Subcutaneous abdominal adipose tissue (tissue), 5 donors: ENCODE measurements around the gene RFX5.
A peak's percentile ranks its signal among the peaks of the same experiment; 100 is the strongest.

Experiments
- H3K27ac ChIP-seq: one replicate; pipeline ENCODE4 v1.7.0; 2013; ENCODE audit warnings: low read depth, mild to moderate bottlenecking, inconsistent platforms, low read length, moderate library complexity
- H3K27me3 ChIP-seq, 5 donors: one replicate each; pipeline ENCODE4 v1.7.0; 2013; ENCODE audit warnings: low read length in 5 of 5, inconsistent platforms in 1 of 5; ENCODE audit not compliant: control insufficient read depth in 5 of 5, insufficient read depth in 4 of 5
- H3K36me3 ChIP-seq, 5 donors: one replicate each; pipeline ENCODE4 v1.7.0; 2013; ENCODE audit warnings: low read length in 5 of 5; ENCODE audit not compliant: control insufficient read depth in 5 of 5, insufficient read depth in 5 of 5
- H3K4me1 ChIP-seq, 5 donors: one replicate each; pipeline ENCODE4 v1.7.0; 2013; ENCODE audit warnings: low read length in 5 of 5, mild to moderate bottlenecking in 3 of 5, moderate library complexity in 1 of 5; ENCODE audit not compliant: control insufficient read depth in 5 of 5, insufficient read depth in 5 of 5
- H3K4me3 ChIP-seq, 5 donors: one replicate each; pipeline ENCODE4 v1.7.0; 2013; ENCODE audit warnings: low read length in 5 of 5, low read depth in 1 of 5
- H3K9ac ChIP-seq, 5 donors: one replicate each; pipeline ENCODE4 v1.7.0; 2013; ENCODE audit warnings: low read length in 5 of 5, mild to moderate bottlenecking in 4 of 5, moderate library complexity in 3 of 5
- H3K9me3 ChIP-seq, 5 donors: one replicate each; pipeline ENCODE4 v1.7.0; 2013; ENCODE audit warnings: low read length in 5 of 5; ENCODE audit not compliant: control insufficient read depth in 5 of 5
- donor health status: healthy.
- donor health status: healthy.
- donor health status: healthy.
- donor health status: healthy.
- donor health status: healthy.

RFX5 gene

GRCh38 chr1:151342569-151342968 is 4.5 kb downstream of the RFX5 start:
- H3K9ac ChIP-seq = no peak overlapping the region
- no peak overlapping the region for H3K4me3 ChIP-seq

GRCh38 chr1:151342021-151342420 is 5.0 kb downstream of the RFX5 start:
- Histone ChIP-seq H3K4me3 (no peak overlapping the region), H3K9me3 (no peaks in the 10 kb centered on the region), H3K9ac (no peak overlapping the region), H3K27ac (no peak overlapping the region), H3K27me3 (no peaks in the 10 kb centered on the region), H3K4me1 (peaks cover 8 to 19% (median 18%) of the 10 kb centered on the region in 5 donors), H3K36me3 (peaks cover 0 to 37% (median 27%) of the 10 kb centered on the region in 5 donors)

More at GRCh38 chr1:151342569-151342968, 4.5 kb downstream of the RFX5 start:
- Histone ChIP-seq H3K4me1 (peaks cover 10 to 21% (median 20%) of the 10 kb centered on the region in 5 donors), H3K36me3 (peaks cover 0 to 37% (median 27%) of the 10 kb centered on the region in 5 donors), H3K9me3 (no peaks in the 10 kb centered on the region), H3K27ac (no peak overlapping the region), H3K27me3 (no peaks in the 10 kb centered on the region)

DNA sequence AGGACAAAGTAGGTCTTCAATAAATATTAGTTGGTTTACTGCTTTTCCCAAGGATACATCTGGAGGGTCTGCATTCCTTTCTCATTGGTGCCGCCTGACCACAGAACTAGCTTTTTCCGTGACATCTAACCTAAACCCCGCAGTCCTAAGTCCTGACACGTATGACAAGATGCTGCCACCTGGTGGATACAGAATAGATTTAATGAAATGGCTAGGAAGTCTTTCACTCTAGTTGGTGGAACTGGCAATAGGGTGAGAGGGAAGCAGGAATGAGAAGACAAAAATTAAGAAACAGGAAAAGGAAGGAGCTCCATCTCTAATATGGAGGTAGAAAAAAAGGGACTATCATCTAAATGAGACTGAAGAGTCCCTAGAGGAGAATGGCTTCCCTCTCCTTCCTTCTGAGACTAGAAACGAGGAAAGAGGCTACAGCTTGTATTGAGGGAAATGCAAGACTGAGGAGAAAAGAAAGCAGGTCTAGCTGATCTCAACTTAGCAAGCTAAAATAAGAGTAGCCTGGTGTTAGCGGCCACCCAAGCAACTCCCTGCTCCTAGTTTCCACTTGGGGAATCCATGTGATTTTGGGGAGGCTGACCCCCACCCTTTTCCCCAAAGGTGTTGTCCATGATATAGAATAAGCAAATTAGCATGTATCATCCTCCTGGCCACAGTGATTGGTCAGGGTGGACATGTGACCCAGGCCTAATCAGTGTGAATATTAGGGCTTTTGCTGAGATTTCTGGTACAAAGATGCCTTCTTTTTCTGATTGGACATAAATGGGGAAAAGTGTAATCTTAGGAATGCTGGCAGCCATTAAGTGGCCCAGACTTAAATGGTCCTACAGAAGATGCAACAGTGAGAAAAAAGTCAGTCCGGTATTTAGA is 5.9 kb downstream of the RFX5 start:
- Histone ChIP-seq H3K9me3 (no peaks in the 10 kb centered on the region), H3K27me3 (no peaks in the 10 kb centered on the region), H3K4me3 (no peak overlapping the region), H3K36me3 (peaks cover 0 to 37% (median 26%) of the 10 kb centered on the region in 5 donors), H3K9ac (peak overlapping the region in 1 of 5 donors; percentile 20), H3K27ac (peak overlapping the region; percentile 57), H3K4me1 (peaks cover 3 to 14% (median 13%) of the 10 kb centered on the region in 5 donors)

DNA sequence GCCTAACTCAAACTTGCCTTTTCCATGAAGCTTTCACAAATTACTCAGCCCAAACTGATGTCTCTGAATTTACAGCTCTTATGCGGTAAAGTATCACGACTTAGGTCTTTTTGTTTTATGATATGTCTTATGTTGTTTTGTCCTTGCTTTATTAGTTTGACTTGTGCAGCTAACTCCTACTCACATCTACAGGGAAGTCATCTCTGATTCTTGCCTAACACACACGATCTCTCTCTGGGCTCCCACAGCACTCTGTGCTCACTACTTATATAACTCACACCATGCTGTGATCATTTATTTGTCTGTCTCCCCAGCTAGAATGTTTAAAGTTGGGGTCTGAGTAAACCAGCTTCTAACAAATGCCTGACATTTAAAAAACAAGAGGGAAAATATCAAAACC is 10.5 kb downstream of the RFX5 start:
- Histone ChIP-seq H3K27ac (no peak overlapping the region), H3K4me3 (no peak overlapping the region), H3K9ac (peak overlapping the region in 1 of 5 donors; percentile 43)

DNA sequence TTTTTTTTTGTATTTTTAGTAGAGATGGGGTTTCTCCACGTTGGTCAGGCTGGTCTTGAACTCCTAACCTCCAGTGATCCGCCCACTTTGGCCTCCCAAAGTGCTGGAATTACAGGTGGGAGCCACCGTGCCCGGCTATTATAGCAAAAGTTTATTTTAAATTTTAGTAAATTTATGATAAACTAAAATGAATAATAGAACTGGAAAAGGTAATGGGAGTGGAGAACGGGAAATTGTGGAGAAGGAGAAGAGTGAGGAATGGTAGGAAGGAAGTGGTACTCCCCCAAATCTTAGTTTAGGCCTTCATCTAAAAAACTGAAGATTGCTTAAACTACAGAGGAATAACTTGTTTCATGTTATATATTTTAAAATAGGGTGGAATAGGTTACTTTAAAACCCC is 12.2 kb downstream of the RFX5 start:
- no peaks in the 10 kb centered on the region for H3K9me3 ChIP-seq
- H3K36me3 ChIP-seq = no peaks in the 10 kb centered on the region
- no peaks in the 10 kb centered on the region for H3K27me3 ChIP-seq
- no peak overlapping the region for H3K4me3 ChIP-seq
- H3K4me1 ChIP-seq = no peaks in the 10 kb centered on the region
- no peak overlapping the region for H3K9ac ChIP-seq
- H3K27ac ChIP-seq = no peak overlapping the region

More for the DNA sequence above, 10.5 kb downstream of the RFX5 start:
- Histone ChIP-seq H3K9me3 (no peaks in the 10 kb centered on the region), H3K36me3 (no peaks in the 10 kb centered on the region), H3K27me3 (no peaks in the 10 kb centered on the region), H3K4me1 (peaks cover 0 to 8% (median 6%) of the 10 kb centered on the region in 5 donors)

- Histone ChIP-seq H3K4me3 (peak overlapping the region; percentile 63 to 88 (median 77)), H3K9ac (peak overlapping the region; percentile 52 to 99 (median 78)), H3K27ac (peak overlapping the region; percentile 93), H3K36me3 (peaks cover 0 to 13% (median 9%) of the 10 kb centered on the region in 5 donors), H3K4me1 (peaks cover 3 to 39% (median 32%) of the 10 kb centered on the region in 5 donors), H3K27me3 (no peaks in the 10 kb centered on the region), H3K9me3 (no peaks in the 10 kb centered on the region)
Measured at GRCh38 chr1:151327903-151328674, 19.0 kb downstream of the RFX5 start.

- no peaks in the 10 kb centered on the region for H3K27me3 ChIP-seq
- H3K4me3 ChIP-seq = peak within 1 kb of the TSS; percentile 63 to 88 (median 77)
- H3K4me1 ChIP-seq = peaks cover 3 to 39% (median 32%) of the 10 kb centered on the region in 5 donors
- peaks cover 0 to 13% (median 12%) of the 10 kb centered on the region in 5 donors for H3K36me3 ChIP-seq
- H3K27ac ChIP-seq = peak within 1 kb of the TSS; percentile 93
- peak within 1 kb of the TSS; percentile 77 to 99 (median 97) for H3K9ac ChIP-seq
- no peaks in the 10 kb centered on the region for H3K9me3 ChIP-seq
Measured at GRCh38 chr1:151327223-151327902, 19.7 kb downstream of the RFX5 start, which contains the start of gene PI4KB. PI4KB (minus strand) TSS chr1:151327416; CDS start chr1:151316481, 10,935 bp downstream.

- Histone ChIP-seq H3K4me3 (peak overlapping the region; percentile 63 to 86 (median 77)), H3K27ac (peak overlapping the region; percentile 93), H3K9ac (peak overlapping the region; percentile 77 to 99 (median 97)), H3K4me1 (peaks cover 3 to 39% (median 32%) of the 10 kb centered on the region in 5 donors), H3K36me3 (peaks cover 0 to 20% (median 15%) of the 10 kb centered on the region in 5 donors), H3K9me3 (no peaks in the 10 kb centered on the region), H3K27me3 (no peaks in the 10 kb centered on the region)
Measured at GRCh38 chr1:151326619-151327222, 20.3 kb downstream of the RFX5 start.
